MCF 10A (cell line): Measurements from ENCODE around the gene TTI1. TPM values are rescaled to one million over a fixed set of nuclear protein-coding genes. Genes with fewer than 3 reads are reported as not detected.

Experiments
- BruUV-seq: library from RNA; stranded (reverse); fragments of 400-500 nt; replicated peaks from 2 replicates; lab custom pipeline; 2021; lab: Mats Ljungman, UMichigan
- CTCF ChIA-PET: fragments of 300-600 bp; sonication (Branson Sonifier 250); formaldehyde crosslinking; extraction: SDS; loops from one replicate; lab custom pipeline; 2021; ENCODE audit warnings: antibody characterized with exemption, inconsistent platforms; lab: Yijun Ruan, JAX
- POLR2A ChIA-PET: fragments of 300-600, 350-650 bp; sonication (Branson Sonifier 250); formaldehyde crosslinking; extraction: SDS; loops from one replicate; lab custom pipeline; 2020; ENCODE audit warnings: antibody characterized with exemption, inconsistent platforms; lab: Yijun Ruan, JAX
- DNase-seq: peaks from one replicate; pipeline ENCODE4 v3.0.0-alpha.2; 2018; ENCODE audit not compliant: unreplicated experiment
- H3K27ac Mint-ChIP-seq: one replicate; pipeline ENCODE4 v1.8.0; 2022; ENCODE audit warnings: mild to moderate bottlenecking, low read depth, mixed read lengths; ENCODE audit not compliant: unreplicated experiment
- H3K27me3 Mint-ChIP-seq: one replicate; pipeline ENCODE4 v1.8.0; 2022; ENCODE audit warnings: mixed read lengths; ENCODE audit not compliant: insufficient read depth, unreplicated experiment
- H3K36me3 Mint-ChIP-seq: one replicate; pipeline ENCODE4 v1.8.0; 2022; ENCODE audit warnings: mild to moderate bottlenecking, moderate library complexity, mixed read lengths; ENCODE audit not compliant: insufficient read depth, unreplicated experiment
- H3K4me1 Mint-ChIP-seq: one replicate; pipeline ENCODE4 v1.8.0; 2022; ENCODE audit warnings: mixed read lengths; ENCODE audit not compliant: insufficient read depth, unreplicated experiment
- H3K4me3 Mint-ChIP-seq: one replicate; pipeline ENCODE4 v1.8.0; 2022; ENCODE audit warnings: mild to moderate bottlenecking, moderate library complexity, mixed read lengths; ENCODE audit not compliant: unreplicated experiment
- H3K9me3 Mint-ChIP-seq: one replicate; pipeline ENCODE4 v1.8.0; 2022; ENCODE audit warnings: mixed read lengths; ENCODE audit not compliant: unreplicated experiment
- CTCF ChIP-seq: fragments of 200-600 bp; IDR thresholded peaks from one replicate; pipeline ENCODE4 v1.8.0; 2022; ENCODE audit warnings: antibody characterized with exemption, mild to moderate bottlenecking; ENCODE audit not compliant: unreplicated experiment
- intact Hi-C: fragments of 100-400 bp; cut with micrococcal nuclease; formaldehyde crosslinking; loops from 2 replicates; pipeline ENCODE4 v1.14.1; 2022
- total RNA-seq: library from RNA; stranded (reverse); gene quantifications from 2 replicates; pipeline ENCODE4 v1.2.3, GENCODE V29; 2022

TTI1 gene
- total RNA-seq, 1 experiment from 2014 or later, result 17.1 TPM

GRCh38 chr20:38001173-38001875 lies 31.9 kb downstream of the TTI1 start:
- H3K27ac Mint-ChIP-seq, result peak overlapping the region; percentile 13
- DNase-seq, result peak; percentile 32
- ChIA-PET CTCF (interaction anchor here (1.1 kb wide), 1 partner anchor 220 kb away, joined by 3 read pairs; no protein-coding TSS in a partner anchor), POLR2A (interaction anchor here (1.2 kb wide), 1 partner anchor 29 kb away, joined by 4 read pairs; no protein-coding TSS in a partner anchor)
- no peaks in the 10 kb centered on the region for H3K27me3 Mint-ChIP-seq
- no TSS peak for BruUV-seq
- intact Hi-C loops, result no loop called here
- H3K4me3 Mint-ChIP-seq, result no peak overlapping the region
- H3K4me1 Mint-ChIP-seq, result peaks cover 7% of the 10 kb centered on the region
- H3K36me3 Mint-ChIP-seq, result peaks cover 61% of the 10 kb centered on the region
- no peak for TF ChIP-seq CTCF
- no peaks in the 10 kb centered on the region for H3K9me3 Mint-ChIP-seq

GRCh38 chr20:38000293-38000692 lies 33.0 kb downstream of the TTI1 start:
- POLR2A ChIA-PET, result no interaction called here
- H3K9me3 Mint-ChIP-seq, result no peaks in the 10 kb centered on the region
- intact Hi-C loops, result no loop called here
- CTCF ChIA-PET, result interaction anchor here (1.1 kb wide), 1 partner anchor 221 kb away, joined by 3 read pairs; no protein-coding TSS in a partner anchor
- no peak for DNase-seq
- H3K4me1 Mint-ChIP-seq, result peaks cover 6% of the 10 kb centered on the region
- H3K27me3 Mint-ChIP-seq, result no peaks in the 10 kb centered on the region
- H3K36me3 Mint-ChIP-seq, result peaks cover 67% of the 10 kb centered on the region
- no peak overlapping the region for H3K4me3 Mint-ChIP-seq
- H3K27ac Mint-ChIP-seq, result no peak overlapping the region
- no peak for TF ChIP-seq CTCF
- no TSS peak for BruUV-seq

GRCh38 chr20:37999526-38000263 lies 33.6 kb downstream of the TTI1 start:
- DNase-seq, result no peak
- POLR2A ChIA-PET, result interaction anchor here (1.2 kb wide), 1 partner anchor 34 kb away, joined by 3 read pairs; the partner anchor contains the start of genes RPRD1B and TTI1
- intact Hi-C loops, result no loop called here
- Mint-ChIP-seq H3K9me3 (no peaks in the 10 kb centered on the region), H3K36me3 (peaks cover 70% of the 10 kb centered on the region), H3K4me1 (peaks cover 12% of the 10 kb centered on the region), H3K27ac (peak overlapping the region; percentile 68), H3K4me3 (no peak overlapping the region), H3K27me3 (no peaks in the 10 kb centered on the region)
- CTCF ChIA-PET, result interaction anchor here (0.6 to 2.3 kb wide), 4 partner anchors 12 to 159 kb away, joined by 3 to 8 read pairs (median 5); no protein-coding TSS in a partner anchor
- BruUV-seq, result no TSS peak
- no peak for TF ChIP-seq CTCF

- no peaks in the 10 kb centered on the region for H3K9me3 Mint-ChIP-seq
- intact Hi-C loops, result no loop called here
- H3K27me3 Mint-ChIP-seq, result no peaks in the 10 kb centered on the region
Observed at GRCh38 chr20:37997516-37997915, 35.7 kb downstream of the TTI1 start.

More at GRCh38 chr20:37997516-37997915, 35.7 kb downstream of the TTI1 start:
- H3K27ac Mint-ChIP-seq, result no peak overlapping the region
- POLR2A ChIA-PET, result interaction anchor here (1.1 to 1.4 kb wide), 3 partner anchors 10 to 20 kb away, joined by 3 to 4 read pairs (median 3); no protein-coding TSS in a partner anchor
- peaks cover 55% of the 10 kb centered on the region for H3K36me3 Mint-ChIP-seq
- CTCF ChIA-PET, result interaction anchor here (0.8 to 2.3 kb wide), 3 partner anchors 15 to 802 kb away, joined by 3 to 8 read pairs (median 4); partner anchors contain the start of gene VSTM2L
- TF ChIP-seq CTCF, result no peak
- peaks cover 32% of the 10 kb centered on the region for H3K4me1 Mint-ChIP-seq
- BruUV-seq, result no TSS peak
- DNase-seq, result no peak
- no peak overlapping the region for H3K4me3 Mint-ChIP-seq
